Endothelial cell of umbilical vein (primary cell): ENCODE results near the gene PRDX5. TPM values are rescaled to one million over a fixed set of nuclear protein-coding genes. Genes with fewer than 3 reads are reported as not detected.
A peak's percentile ranks its signal among the peaks of the same experiment; 100 is the strongest.

Experiments
- BruUV-seq: library from RNA; stranded (reverse); fragments of 400-500 nt; replicated peaks from 2 replicates; lab custom pipeline; 2021; lab: Mats Ljungman, UMichigan
- CTCF ChIA-PET: fragments of 300-600, 350-600 bp; sonication (Branson Sonifier 250); formaldehyde crosslinking; loops from one replicate; lab custom pipeline; 2021; ENCODE audit warnings: antibody characterized with exemption, inconsistent platforms; lab: Charles Lee
- POLR2A ChIA-PET: fragments of 300-600, 350-600 bp; sonication (Branson Sonifier 250); formaldehyde crosslinking; loops from one replicate; lab custom pipeline; 2021; ENCODE audit warnings: antibody characterized with exemption, inconsistent platforms; lab: Charles Lee
- DNase-seq: peaks from one replicate; pipeline ENCODE4 v3.0.0-alpha.2; 2011; ENCODE audit warnings: low read depth, low spot score
- FAIRE-seq: peaks from 2 replicates; lab custom pipeline; 2011; peaks lifted over from hg19 to GRCh38; lab: Jason Lieb, UNC
- H2AFZ ChIP-seq: 2 replicates; pipeline ENCODE4 v1.6.0; 2012; ENCODE audit warnings: low read depth, low read length, control low read depth, inconsistent platforms
- H3K27ac ChIP-seq: 2 replicates; pipeline ENCODE4 v1.5.1; 2011; ENCODE audit warnings: low read depth, mild to moderate bottlenecking, control low read depth, low read length, moderate library complexity; ENCODE audit not compliant: insufficient read depth
- H3K27me3 ChIP-seq, 2 experiments: 2 replicates each; pipeline versions ENCODE4 v1.6.0 to v1.6.1; 2011; ENCODE audit warnings: low read length in 2 of 2, mixed read lengths in 1 of 2; ENCODE audit not compliant: control insufficient read depth in 2 of 2, insufficient read depth in 2 of 2
- H3K36me3 ChIP-seq, 2 experiments: 2 replicates in 1 of 2; 3 replicates in 1 of 2; pipeline ENCODE4 v1.5.1; 2011; ENCODE audit warnings: low read length in 2 of 2, mild to moderate bottlenecking in 1 of 2, moderate library complexity in 1 of 2; ENCODE audit not compliant: control insufficient read depth in 2 of 2, insufficient read depth in 2 of 2; ENCODE audit errors: extremely low read depth in 1 of 2
- H3K4me1 ChIP-seq: 3 replicates; pipeline ENCODE4 v1.5.1; 2011; ENCODE audit warnings: mild to moderate bottlenecking, low read length; ENCODE audit not compliant: control insufficient read depth, insufficient read depth; ENCODE audit errors: extremely low read depth
- H3K4me2 ChIP-seq: 2 replicates; pipeline ENCODE4 v1.6.1; 2011; ENCODE audit warnings: low read length, control low read depth, mixed read lengths; ENCODE audit not compliant: insufficient read depth
- H3K4me3 ChIP-seq, 3 experiments: fragments of 200-600 bp in 1 of 3; sonication (generic), shearing (Covaris generic) in 1 of 3; replicated peaks in 1 of 3; 2 replicates each; pipeline ENCODE4 v1.5.1; 2011 to 2016; ENCODE audit warnings: control low read depth in 3 of 3, low read length in 3 of 3, mild to moderate bottlenecking in 2 of 3, inconsistent platforms in 1 of 3, low read depth in 1 of 3, moderate library complexity in 1 of 3; ENCODE audit not compliant: insufficient read depth in 1 of 3
- H3K79me2 ChIP-seq: 2 replicates; pipeline ENCODE4 v1.6.0; 2012; ENCODE audit warnings: low read length, inconsistent platforms; ENCODE audit not compliant: control insufficient read depth, insufficient read depth
- H3K9ac ChIP-seq: replicated peaks from 2 replicates; pipeline ENCODE3; 2011; ENCODE audit warnings: low read length, control low read depth; ENCODE audit not compliant: insufficient read depth; ENCODE audit errors: extremely low read depth
- H3K9me1 ChIP-seq: replicated peaks from 3 replicates; pipeline ENCODE4 v1.6.0; 2011; ENCODE audit warnings: mild to moderate bottlenecking, low read length; ENCODE audit not compliant: control insufficient read depth, insufficient read depth; ENCODE audit errors: extremely low read depth
- H3K9me3 ChIP-seq: replicated peaks from 2 replicates; pipeline ENCODE4 v1.5.1; 2012; ENCODE audit warnings: low read length, inconsistent platforms; ENCODE audit not compliant: control insufficient read depth, insufficient read depth
- H4K20me1 ChIP-seq: replicated peaks from 2 replicates; pipeline ENCODE3; 2011; ENCODE audit warnings: mild to moderate bottlenecking, low read length; ENCODE audit not compliant: control insufficient read depth, insufficient read depth; ENCODE audit errors: extremely low read depth
- EZH2 ChIP-seq: IDR thresholded peaks from 2 replicates; pipeline ENCODE4 v1.6.1; 2012; ENCODE audit warnings: borderline replicate concordance, low read depth, mild to moderate bottlenecking, moderate library complexity, low read length, inconsistent platforms; ENCODE audit not compliant: severe bottlenecking
- GATA2 ChIP-seq: IDR thresholded peaks from 2 replicates; pipeline ENCODE4 v1.7.0; 2011; ENCODE audit warnings: low read depth, mild to moderate bottlenecking, moderate library complexity, mixed read lengths, low read length; ENCODE audit not compliant: insufficient read length, insufficient read depth
- JUN ChIP-seq: IDR thresholded peaks from 2 replicates; pipeline ENCODE4 v1.6.1; 2011; ENCODE audit warnings: borderline replicate concordance, low read depth; ENCODE audit not compliant: insufficient read length, insufficient read depth
- MYC ChIP-seq: IDR thresholded peaks from one replicate; pipeline ENCODE4 v1.6.1; 2011; ENCODE audit warnings: mild to moderate bottlenecking, low read depth, low read length
- POLR2A ChIP-seq: IDR thresholded peaks from 2 replicates; pipeline ENCODE4 v1.6.1; 2012; ENCODE audit warnings: low read depth, mild to moderate bottlenecking, control low read depth, low read length
- POLR2AphosphoS5 ChIP-seq: IDR thresholded peaks from 2 replicates; pipeline ENCODE4 v1.6.1; 2012; ENCODE audit warnings: low read depth, mild to moderate bottlenecking, control low read depth, low read length, moderate library complexity; ENCODE audit not compliant: insufficient read depth
- dilution Hi-C: fragments of 300-500 bp; cut with MboI; formaldehyde crosslinking; loops from one replicate; pipeline ENCODE4 v1.15.0; 2019; ENCODE audit warnings: low sequenced_read_pairs; ENCODE audit not compliant: extremely low pct_ligation_motif_present
- intact Hi-C: fragments of 100-400 bp; cut with micrococcal nuclease; formaldehyde crosslinking; loops from one replicate; pipeline ENCODE4 v1.10.0; 2022
- polyA plus RNA-seq, 4 experiments: library from polyadenylated mRNA; depleted of rRNA in 3 of 4; stranded (reverse) in 3 of 4; unstranded in 1 of 4; fragments of >200 nt; gene quantifications; 2 replicates each; pipeline versions ENCODE4 v1.2.1 to v1.2.3, GENCODE V29; 2011 to 2012; ENCODE audit warnings: missing spikeins in 1 of 4
- total RNA-seq: library from RNA; stranded (reverse); gene quantifications from 2 replicates; pipeline ENCODE4 v1.2.3, GENCODE V29; 2021
- TF ChIP-seq, protein P1 (sequence below), 2 donors: IDR thresholded peaks; 1 replicate in 1 of 2; 2 replicates in 1 of 2; pipeline ENCODE4 v1.5.1; 2011; ENCODE audit warnings: low read length in 2 of 2, mild to moderate bottlenecking in 2 of 2, moderate library complexity in 2 of 2, control low read depth in 1 of 2, inconsistent platforms in 1 of 2, low read depth in 1 of 2; ENCODE audit not compliant: insufficient read depth in 1 of 2; ENCODE audit errors: extremely low read depth in 1 of 2
- TF ChIP-seq, protein P2 (sequence below): IDR thresholded peaks from 2 replicates; pipeline ENCODE4 v1.6.1; 2011; ENCODE audit not compliant: insufficient read depth, insufficient read length

The PRDX5 gene
- total and polyA plus RNA-seq, 2 donors (not counting 3 experiments of a cell fraction or from before 2014, with no cell fraction given), result 199 to 709 TPM

DNA sequence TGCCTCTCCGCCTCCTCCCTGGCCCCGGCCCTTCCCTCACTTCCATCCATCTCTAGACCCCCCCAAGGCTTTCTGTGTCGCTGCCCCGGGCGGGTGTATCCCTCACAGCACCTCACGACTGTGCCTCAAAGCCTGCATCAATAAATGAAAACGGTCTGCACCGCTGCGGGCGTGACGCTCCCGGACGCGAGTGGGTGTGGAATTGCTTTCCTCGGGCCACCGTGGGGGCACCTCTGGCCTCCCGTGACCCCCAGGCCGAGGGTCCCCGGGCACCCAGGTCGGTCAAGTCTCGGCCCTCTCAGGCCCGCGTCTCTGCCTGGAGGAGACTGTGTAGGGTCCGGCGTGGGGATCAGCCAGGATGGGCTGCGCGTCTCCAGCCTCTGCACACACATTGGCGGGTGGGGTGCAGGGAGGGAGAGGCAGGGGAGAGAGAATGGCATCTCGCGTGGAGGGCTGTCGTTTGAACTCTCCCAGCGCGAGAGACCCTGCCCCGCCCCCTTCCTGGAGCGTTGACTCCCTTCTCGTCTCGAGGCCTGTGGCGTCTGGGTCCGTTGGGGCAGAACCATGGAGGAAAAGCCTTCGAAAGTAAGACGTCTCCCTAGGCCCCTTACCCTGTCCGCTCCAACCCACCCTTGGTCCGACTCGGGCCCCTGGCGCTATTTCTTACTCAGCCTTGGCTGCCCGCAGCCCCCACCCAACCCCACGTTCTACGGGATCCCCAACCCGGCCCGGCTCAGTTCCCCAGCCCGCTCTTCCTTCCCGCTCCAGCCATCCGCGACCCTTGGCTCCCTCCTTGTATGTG is 17.9 kb upstream of the PRDX5 start, which contains the start of gene CATSPERZ:
CATSPERZ (plus strand) TSS at position 512 of the 802 bp plus-strand sequence; CDS start at position 565, 53 bp downstream.
- CTCF ChIA-PET, result interaction anchor here (0.7 to 6.7 kb wide), 43 partner anchors 7 to 374 kb away, joined by 3 to 413 read pairs (median 5); partner anchors contain the start of genes BAD, FERMT3, FKBP2 and GPR137

DNA sequence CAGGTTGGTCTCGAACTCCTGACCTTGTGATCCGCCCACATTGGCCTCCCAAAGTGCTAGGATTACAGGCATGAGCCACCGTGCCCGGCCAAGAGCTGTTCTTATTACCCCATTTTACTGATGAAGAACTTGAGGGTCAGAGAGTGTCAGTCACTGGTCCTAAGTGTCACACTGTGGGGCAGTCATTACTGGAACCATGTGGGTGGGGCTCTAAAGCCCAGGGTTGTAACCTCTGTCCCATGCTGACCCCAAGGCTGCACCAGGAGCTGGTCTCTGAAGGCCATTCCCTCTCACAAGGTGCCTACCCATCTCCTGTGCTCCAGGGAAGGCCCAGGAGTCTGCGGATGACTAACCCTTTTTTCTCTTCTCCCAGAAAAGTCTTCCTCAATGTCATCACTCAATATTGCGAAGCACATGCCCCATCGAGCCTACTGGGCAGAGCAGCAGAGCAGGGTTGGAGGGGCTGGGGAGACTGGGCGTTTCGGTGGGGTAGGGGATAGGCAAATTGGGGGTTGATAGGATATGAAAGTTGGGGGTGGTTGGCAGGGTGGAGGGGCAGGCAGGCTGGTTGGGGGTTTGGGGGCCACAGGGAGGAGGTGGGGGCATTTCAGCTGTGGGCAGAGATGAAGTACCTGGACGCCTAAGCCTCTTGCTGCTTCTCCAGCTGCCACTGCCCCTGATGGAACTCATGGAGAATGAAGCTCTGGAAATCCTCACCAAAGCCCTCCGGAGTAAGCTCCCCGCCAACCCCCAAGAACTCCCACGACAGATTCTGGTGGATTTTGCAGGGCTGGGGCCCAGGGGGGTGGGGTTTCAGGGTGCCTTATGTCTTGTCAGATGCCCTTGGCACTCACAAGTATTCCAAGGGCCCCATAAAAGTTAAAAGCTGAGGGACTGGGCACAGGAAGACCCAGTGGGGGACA is 14.6 kb upstream of the PRDX5 start:
- no peaks in the 10 kb centered on the region for H3K9me3 ChIP-seq
- FAIRE-seq (no peak), DNase-seq (no peak)
- intact Hi-C loops, result loop anchor here (2.0 to 5.0 kb wide), 2 partner anchors 19 to 466 kb away; partner anchors contain the start of genes BAD, GPR137 and MARK2
- ChIA-PET POLR2A (interaction anchor here (0.9 to 1.1 kb wide), 2 partner anchors 14 to 58 kb away, joined by 3 to 5 read pairs; partner anchors contain the start of genes PRDX5 and TRMT112), CTCF (interaction anchor here (0.7 to 6.7 kb wide), 27 partner anchors 8 to 1656 kb away, joined by 3 to 413 read pairs (median 8); partner anchors contain the start of genes BAD, FERMT3, FKBP2 and KCNK4)
- no peaks in the 10 kb centered on the region for H3K36me3 ChIP-seq
- dilution Hi-C loops, result no loop called here
- H3K9ac ChIP-seq, result no peak overlapping the region
- H3K27ac ChIP-seq, result no peak overlapping the region
- BruUV-seq, result no TSS peak
- H4K20me1 ChIP-seq, result no peaks in the 10 kb centered on the region
- peaks cover 10% of the 10 kb centered on the region for H3K79me2 ChIP-seq
- H3K4me2 ChIP-seq, result no peak overlapping the region
- no peak overlapping the region for H2AFZ ChIP-seq
- no peak overlapping the region for H3K4me3 ChIP-seq
- no peaks in the 10 kb centered on the region for H3K9me1 ChIP-seq
- peaks cover 23% of the 10 kb centered on the region for H3K4me1 ChIP-seq
- TF ChIP-seq, protein P1, sequence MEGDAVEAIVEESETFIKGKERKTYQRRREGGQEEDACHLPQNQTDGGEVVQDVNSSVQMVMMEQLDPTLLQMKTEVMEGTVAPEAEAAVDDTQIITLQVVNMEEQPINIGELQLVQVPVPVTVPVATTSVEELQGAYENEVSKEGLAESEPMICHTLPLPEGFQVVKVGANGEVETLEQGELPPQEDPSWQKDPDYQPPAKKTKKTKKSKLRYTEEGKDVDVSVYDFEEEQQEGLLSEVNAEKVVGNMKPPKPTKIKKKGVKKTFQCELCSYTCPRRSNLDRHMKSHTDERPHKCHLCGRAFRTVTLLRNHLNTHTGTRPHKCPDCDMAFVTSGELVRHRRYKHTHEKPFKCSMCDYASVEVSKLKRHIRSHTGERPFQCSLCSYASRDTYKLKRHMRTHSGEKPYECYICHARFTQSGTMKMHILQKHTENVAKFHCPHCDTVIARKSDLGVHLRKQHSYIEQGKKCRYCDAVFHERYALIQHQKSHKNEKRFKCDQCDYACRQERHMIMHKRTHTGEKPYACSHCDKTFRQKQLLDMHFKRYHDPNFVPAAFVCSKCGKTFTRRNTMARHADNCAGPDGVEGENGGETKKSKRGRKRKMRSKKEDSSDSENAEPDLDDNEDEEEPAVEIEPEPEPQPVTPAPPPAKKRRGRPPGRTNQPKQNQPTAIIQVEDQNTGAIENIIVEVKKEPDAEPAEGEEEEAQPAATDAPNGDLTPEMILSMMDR (IDR thresholded peaks at IDR 0.05; ENCODE audit: extremely low read depth in 1 of 2, insufficient read depth in 1 of 2, low read depth in 1 of 2, low read length in 2 of 2), result no peak
- no peak for TF ChIP-seq JUN
- TF ChIP-seq EZH2, result no peak
- TF ChIP-seq POLR2AphosphoS5, result no peak
- no peak for TF ChIP-seq GATA2
- TF ChIP-seq POLR2A, result no peak
- TF ChIP-seq MYC, result no peak
- TF ChIP-seq, protein P2, sequence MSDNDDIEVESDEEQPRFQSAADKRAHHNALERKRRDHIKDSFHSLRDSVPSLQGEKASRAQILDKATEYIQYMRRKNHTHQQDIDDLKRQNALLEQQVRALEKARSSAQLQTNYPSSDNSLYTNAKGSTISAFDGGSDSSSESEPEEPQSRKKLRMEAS, result no peak
- peaks cover 5 to 23% of the 10 kb centered on the region in 2 experiments for H3K27me3 ChIP-seq

More for the DNA sequence above, 17.9 kb upstream of the PRDX5 start, which contains the start of gene CATSPERZ:
- Histone ChIP-seq H3K9ac (no peak within 1 kb of the TSS), H3K4me2 (peak within 1 kb of the TSS; percentile 54), H2AFZ (peak within 1 kb of the TSS; percentile 50), H3K79me2 (no peaks in the 10 kb centered on the region), H4K20me1 (no peaks in the 10 kb centered on the region), H3K9me1 (no peaks in the 10 kb centered on the region), H3K36me3 (no peaks in the 10 kb centered on the region), H3K27me3 (peaks cover 37 to 56% of the 10 kb centered on the region in 2 experiments), H3K9me3 (no peaks in the 10 kb centered on the region), H3K4me3 (peak within 1 kb of the TSS in 2 of 3 experiments; percentile 7 to 15), H3K27ac (no peak within 1 kb of the TSS), H3K4me1 (peaks cover 17% of the 10 kb centered on the region)
- POLR2A ChIA-PET, result no interaction called here
- intact Hi-C loops, result loop anchor here (5.0 kb wide), 1 partner anchor 463 kb away; the partner anchor contains the start of gene MARK2
- FAIRE-seq (no peak), DNase-seq (no peak)
- dilution Hi-C loops, result no loop called here
- BruUV-seq, result no TSS peak
- TF ChIP-seq MYC, result no peak
- TF ChIP-seq EZH2, result peak; percentile 91
